Measurements from ENCODE around the gene HBP1.

DNA sequence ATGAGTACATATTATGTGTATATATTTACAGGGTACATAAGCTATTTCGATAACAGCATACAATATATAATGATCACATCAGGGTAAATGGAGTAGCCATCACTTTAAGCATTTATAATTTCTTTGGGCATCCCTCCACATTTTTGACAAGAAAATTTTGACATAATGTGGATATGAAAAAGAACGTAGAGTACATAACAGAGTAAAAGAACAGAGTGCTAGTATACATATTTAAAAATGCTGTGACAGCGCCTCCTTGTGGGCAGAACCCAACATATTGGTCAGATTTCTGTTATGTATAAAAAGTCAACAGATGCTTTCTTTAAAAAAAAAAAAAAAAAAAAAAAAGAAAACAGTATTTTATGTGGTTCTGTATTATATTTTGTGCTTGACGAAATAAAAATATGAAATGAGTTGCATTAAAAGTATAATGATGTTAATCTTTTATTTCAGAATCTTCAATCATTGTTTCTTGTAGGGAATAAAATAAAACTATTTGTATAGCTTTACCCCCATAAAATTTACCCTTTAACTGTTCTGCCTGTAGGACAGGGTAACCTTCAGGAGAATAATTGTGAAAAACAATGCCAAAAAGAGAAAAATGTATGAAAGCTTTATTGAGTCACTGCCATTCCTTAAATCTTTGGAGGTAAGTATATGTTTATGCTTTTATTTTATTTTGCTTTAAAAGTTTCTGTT is 18.3 kb upstream of the HBP1 start:
- TF ChIP-seq CSDC2 (CRISPR knock-in tag; IDR thresholded peaks at IDR 0.05), result no peak
- TF ChIP-seq SNAI2 (CRISPR knock-in tag; IDR thresholded peaks at IDR 0.05), result no peak
- no peak for TF ChIP-seq ZC3H10 (CRISPR knock-in tag; IDR thresholded peaks at IDR 0.05)
- TF ChIP-seq BACH2 (CRISPR knock-in tag; IDR thresholded peaks at IDR 0.05; ENCODE audit: borderline replicate concordance), result no peak
- no peak for TF ChIP-seq RARB (CRISPR knock-in tag; IDR thresholded peaks at IDR 0.05)
